22Rv1 (cell line): ENCODE data around the gene FAM236D.
"Not testable (repeated sequence)": the region's sequence is repeated elsewhere in the genome, so short reads cannot be mapped to it uniquely, and the experiment has no call there.

Source experiments
- CTCF ChIP-seq: fragments of 450-650 bp; IDR thresholded peaks from 2 replicates; pipeline ENCODE4 v1.5.1; 2017; ENCODE audit warnings: mild to moderate bottlenecking
- ZFX ChIP-seq: fragments of 450-650 bp; IDR thresholded peaks from 2 replicates; pipeline ENCODE4 v1.6.1; 2017; ENCODE audit warnings: antibody characterized with exemption, borderline replicate concordance

DNA sequence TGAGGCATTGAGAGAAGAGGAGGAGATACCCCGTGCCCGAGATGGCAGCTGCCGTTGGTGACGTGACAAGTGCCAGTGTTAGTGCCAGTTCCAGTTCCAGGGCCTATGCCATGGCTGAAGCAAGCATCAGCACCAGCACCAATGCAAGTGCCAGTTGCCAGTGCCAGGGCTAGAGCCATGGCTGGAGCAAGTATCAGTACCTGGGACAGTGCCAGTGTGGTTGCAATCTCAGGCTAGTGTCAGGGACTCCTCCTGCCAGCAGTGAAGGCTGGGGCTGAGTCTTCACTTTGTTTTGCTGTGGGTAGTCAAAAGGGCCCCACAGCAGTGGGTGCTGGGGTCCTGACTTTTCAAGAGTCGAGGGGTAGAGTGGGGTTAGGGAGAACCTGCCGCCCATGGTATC lies 29.9 kb downstream of the FAM236D start:
- not testable (repeated sequence) for TF ChIP-seq CTCF, ZFX
